OCI-M1 (cell line): Measurements from ENCODE around the gene PARP6.
A peak's percentile ranks its signal among the peaks of the same experiment; 100 is the strongest.
"Not testable (repeated sequence)": the region's sequence is repeated elsewhere in the genome, so short reads cannot be mapped to it uniquely, and the experiment has no call there.

ENCODE experiments used
- DNase-seq: peaks from one replicate; lab custom pipeline; 2025; lab: John Stamatoyannopoulos, UW

PARP6 gene

GRCh38 chr15:72278737-72279136 lies 6.4 kb upstream of the PARP6 start:
- DNase-seq = no peak

GRCh38 chr15:72276326-72276700 lies 4.0 kb upstream of the PARP6 start:
- peak; percentile 22 for DNase-seq

- not testable (repeated sequence) for DNase-seq
Observed at GRCh38 chr15:72275635-72276325, 3.4 kb upstream of the PARP6 start.

GRCh38 chr15:72272997-72273352 lies 621 bp upstream of the PARP6 start:
- no peak for DNase-seq

- peak; percentile 38 for DNase-seq
Observed at GRCh38 chr15:72271895-72272212, 500 bp downstream of the PARP6 start.

- DNase-seq = no peak
Observed at GRCh38 chr15:72271221-72271620, 1.1 kb downstream of the PARP6 start.

GRCh38 chr15:72269739-72270138 lies 2.6 kb downstream of the PARP6 start:
- no peak for DNase-seq

- no peak for DNase-seq
Observed at GRCh38 chr15:72265031-72265430, 7.3 kb downstream of the PARP6 start.

- DNase-seq = no peak
Observed at GRCh38 chr15:72252663-72253299, 19.6 kb downstream of the PARP6 start.

GRCh38 chr15:72249142-72249810 lies 23.1 kb downstream of the PARP6 start:
- no peak for DNase-seq

- no peak for DNase-seq
Observed at GRCh38 chr15:72248514-72248913, 23.8 kb downstream of the PARP6 start.

- no peak for DNase-seq
Observed at GRCh38 chr15:72242775-72243370, 29.5 kb downstream of the PARP6 start.

- DNase-seq = no peak
Observed at GRCh38 chr15:72239652-72240051, 32.7 kb downstream of the PARP6 start.

- DNase-seq = no peak
Observed at GRCh38 chr15:72238586-72238985, 33.8 kb downstream of the PARP6 start.

GRCh38 chr15:72237853-72238224 lies 34.5 kb downstream of the PARP6 start:
- DNase-seq = no peak

- DNase-seq = peak; percentile 96
Observed at GRCh38 chr15:72237029-72237852, 35.1 kb downstream of the PARP6 start.

- DNase-seq = peak; percentile 47
Observed at GRCh38 chr15:72236381-72237003, 35.9 kb downstream of the PARP6 start.

GRCh38 chr15:72235298-72235697 lies 37.1 kb downstream of the PARP6 start:
- DNase-seq = no peak

- no peak for DNase-seq
Observed at GRCh38 chr15:72233769-72234168, 38.6 kb downstream of the PARP6 start.

- peak; percentile 90 for DNase-seq
Observed at GRCh38 chr15:72231833-72232478, 40.4 kb downstream of the PARP6 start.

GRCh38 chr15:72231066-72231832 lies 41.1 kb downstream of the PARP6 start, which contains the start of gene PKM:
TSS of gene PKM (minus strand) at chr15:72231190. CDS start at chr15:72219097, 12,093 bp downstream.
- DNase-seq = peak; percentile 97
